A549 (cell line): ENCODE data around the gene POU1F1.

ENCODE experiments used
- CBX8 ChIP-seq: fragments of 200-600 bp; sonication (generic); IDR thresholded peaks from 2 replicates; pipeline ENCODE4 v1.6.1; 2016
- CHD4 ChIP-seq: fragments of 200-600 bp; sonication (generic); IDR thresholded peaks from 2 replicates; pipeline ENCODE4 v1.6.1; 2016; ENCODE audit warnings: antibody characterized with exemption, mild to moderate bottlenecking, borderline replicate concordance
- EP300 ChIP-seq, 2 experiments: fragments of >200 bp; sonication (Bioruptor Twin); formaldehyde crosslinking; IDR thresholded peaks; 2 replicates in 1 of 2; 3 replicates in 1 of 2; pipeline ENCODE4 v1.6.1; 2016 to 2017
- MAFK ChIP-seq: fragments of 450-650 bp; IDR thresholded peaks from 2 replicates; pipeline ENCODE4 v1.6.1; 2014; ENCODE audit not compliant: partially characterized antibody
- MAX ChIP-seq: IDR thresholded peaks from 2 replicates; pipeline ENCODE4 v1.6.1; 2012
- MAZ ChIP-seq: fragments of 150-350 bp; IDR thresholded peaks from 2 replicates; pipeline ENCODE4 v1.6.1; 2014; ENCODE audit warnings: antibody characterized with exemption, low read depth, low read length, borderline replicate concordance
- PHF8 ChIP-seq: fragments of 200-600 bp; sonication (generic); IDR thresholded peaks from 2 replicates; pipeline ENCODE4 v1.6.1; 2016; ENCODE audit warnings: low read depth, mild to moderate bottlenecking, antibody characterized with exemption, moderate library complexity, borderline replicate concordance
- POLR2A ChIP-seq: IDR thresholded peaks from 2 replicates; pipeline ENCODE4 v1.6.1; 2012; ENCODE audit warnings: mild to moderate bottlenecking, low read length
- TF ChIP-seq, protein P1 (sequence below): fragments of >200 bp; sonication (Bioruptor Twin); formaldehyde crosslinking; IDR thresholded peaks from 3 replicates; pipeline ENCODE4 v1.5.1; 2016

DNA sequence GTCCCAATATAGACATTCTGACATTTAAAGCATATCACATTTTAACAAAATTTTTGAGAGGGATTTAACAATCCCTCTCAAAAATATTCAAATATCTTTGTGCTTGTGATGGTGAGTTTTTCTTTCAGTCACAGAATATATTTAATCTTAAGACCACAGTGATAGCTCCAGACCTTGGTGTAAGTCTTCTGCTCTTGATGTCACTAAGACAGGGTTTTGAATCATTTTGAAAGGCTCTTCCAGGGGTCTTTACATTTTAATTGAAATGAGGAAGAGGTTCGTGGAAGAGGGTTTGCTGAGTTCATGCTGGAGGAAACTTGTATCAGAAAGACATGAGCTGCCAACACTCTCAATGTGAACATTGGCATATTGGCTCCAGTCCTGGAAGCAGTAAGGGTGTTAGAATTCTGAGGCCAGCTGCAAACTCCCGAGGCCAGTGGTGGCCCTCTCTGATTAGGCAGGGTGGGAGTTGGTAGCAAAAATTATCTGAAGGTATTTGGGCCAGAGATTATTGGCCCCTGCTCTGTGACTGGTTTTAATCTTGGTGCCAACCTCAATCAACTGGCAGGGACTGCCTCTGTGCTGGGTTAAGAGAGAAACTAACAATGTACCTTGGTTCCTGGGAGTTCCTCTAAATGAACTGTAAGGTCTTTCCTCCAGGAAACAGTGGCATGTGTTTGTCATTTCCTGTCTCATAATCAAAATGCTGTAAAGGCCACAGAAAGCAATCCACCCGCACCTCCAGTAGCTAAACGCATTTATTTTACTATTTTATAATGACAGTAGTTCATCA lies 5.3 kb downstream of the POU1F1 start:
- TF ChIP-seq, protein P1, sequence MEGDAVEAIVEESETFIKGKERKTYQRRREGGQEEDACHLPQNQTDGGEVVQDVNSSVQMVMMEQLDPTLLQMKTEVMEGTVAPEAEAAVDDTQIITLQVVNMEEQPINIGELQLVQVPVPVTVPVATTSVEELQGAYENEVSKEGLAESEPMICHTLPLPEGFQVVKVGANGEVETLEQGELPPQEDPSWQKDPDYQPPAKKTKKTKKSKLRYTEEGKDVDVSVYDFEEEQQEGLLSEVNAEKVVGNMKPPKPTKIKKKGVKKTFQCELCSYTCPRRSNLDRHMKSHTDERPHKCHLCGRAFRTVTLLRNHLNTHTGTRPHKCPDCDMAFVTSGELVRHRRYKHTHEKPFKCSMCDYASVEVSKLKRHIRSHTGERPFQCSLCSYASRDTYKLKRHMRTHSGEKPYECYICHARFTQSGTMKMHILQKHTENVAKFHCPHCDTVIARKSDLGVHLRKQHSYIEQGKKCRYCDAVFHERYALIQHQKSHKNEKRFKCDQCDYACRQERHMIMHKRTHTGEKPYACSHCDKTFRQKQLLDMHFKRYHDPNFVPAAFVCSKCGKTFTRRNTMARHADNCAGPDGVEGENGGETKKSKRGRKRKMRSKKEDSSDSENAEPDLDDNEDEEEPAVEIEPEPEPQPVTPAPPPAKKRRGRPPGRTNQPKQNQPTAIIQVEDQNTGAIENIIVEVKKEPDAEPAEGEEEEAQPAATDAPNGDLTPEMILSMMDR = no peak
- TF ChIP-seq EP300 (IDR thresholded peaks at IDR 0.05) = no peak
- no peak for TF ChIP-seq POLR2A
- TF ChIP-seq MAX = no peak
- no peak for TF ChIP-seq MAFK
- TF ChIP-seq MAZ = no peak
- TF ChIP-seq CBX8 = no peak
- TF ChIP-seq PHF8 = no peak
- no peak for TF ChIP-seq CHD4
